ENCODE results near the gene PUM1.

The PUM1 gene

DNA sequence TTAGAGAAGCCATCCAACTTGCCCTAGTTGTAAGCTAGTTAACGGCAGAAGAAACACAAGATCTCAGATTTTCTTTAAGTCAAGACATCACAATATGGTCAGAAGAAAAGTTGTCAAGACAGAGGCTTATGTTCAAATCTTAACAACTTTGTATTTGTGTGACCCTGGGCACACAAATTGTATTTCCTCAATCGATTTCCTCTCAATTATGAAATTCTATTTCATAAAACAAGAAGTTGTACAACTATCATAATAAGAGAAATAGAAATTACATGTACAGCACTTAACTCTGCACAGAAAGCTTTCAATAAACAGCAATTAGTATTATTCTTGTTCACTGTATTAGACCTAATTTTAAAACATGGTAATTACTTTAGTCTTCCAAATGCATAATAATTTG lies 94.0 kb downstream of the PUM1 start:
- TF ChIP-seq, protein P1, sequence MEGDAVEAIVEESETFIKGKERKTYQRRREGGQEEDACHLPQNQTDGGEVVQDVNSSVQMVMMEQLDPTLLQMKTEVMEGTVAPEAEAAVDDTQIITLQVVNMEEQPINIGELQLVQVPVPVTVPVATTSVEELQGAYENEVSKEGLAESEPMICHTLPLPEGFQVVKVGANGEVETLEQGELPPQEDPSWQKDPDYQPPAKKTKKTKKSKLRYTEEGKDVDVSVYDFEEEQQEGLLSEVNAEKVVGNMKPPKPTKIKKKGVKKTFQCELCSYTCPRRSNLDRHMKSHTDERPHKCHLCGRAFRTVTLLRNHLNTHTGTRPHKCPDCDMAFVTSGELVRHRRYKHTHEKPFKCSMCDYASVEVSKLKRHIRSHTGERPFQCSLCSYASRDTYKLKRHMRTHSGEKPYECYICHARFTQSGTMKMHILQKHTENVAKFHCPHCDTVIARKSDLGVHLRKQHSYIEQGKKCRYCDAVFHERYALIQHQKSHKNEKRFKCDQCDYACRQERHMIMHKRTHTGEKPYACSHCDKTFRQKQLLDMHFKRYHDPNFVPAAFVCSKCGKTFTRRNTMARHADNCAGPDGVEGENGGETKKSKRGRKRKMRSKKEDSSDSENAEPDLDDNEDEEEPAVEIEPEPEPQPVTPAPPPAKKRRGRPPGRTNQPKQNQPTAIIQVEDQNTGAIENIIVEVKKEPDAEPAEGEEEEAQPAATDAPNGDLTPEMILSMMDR (conservative IDR thresholded peaks at IDR 0.05; ENCODE audit: low read length): no peak
- no peak overlapping the region for H3K4me3 ChIP-seq (ENCODE audit: low read length)

DNA sequence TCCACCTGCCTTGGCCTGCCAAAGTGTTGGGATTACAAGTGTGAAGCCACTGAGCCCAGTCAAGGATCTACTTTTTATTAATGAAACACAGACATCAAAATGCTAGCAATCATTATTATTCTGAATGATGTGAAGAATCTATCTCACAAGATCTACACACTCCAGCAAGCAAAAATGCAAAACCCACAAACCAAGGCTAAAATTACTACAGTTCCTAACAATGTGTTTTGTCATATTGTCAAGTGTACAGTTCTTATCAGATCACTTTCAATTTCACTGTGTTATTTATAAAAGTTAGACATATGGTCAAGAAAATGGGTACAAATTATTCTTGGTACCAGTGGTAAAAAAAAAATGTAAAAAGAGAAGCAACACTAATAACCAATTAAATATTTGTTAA lies 95.6 kb downstream of the PUM1 start:
- H3K4me3 ChIP-seq (ENCODE audit: low read length): no peak overlapping the region
- no peak for DNase-seq (ENCODE audit: low read depth)
- TF ChIP-seq, protein P1 (conservative IDR thresholded peaks at IDR 0.05; ENCODE audit: low read length): no peak

More for the DNA sequence above, 94.0 kb downstream of the PUM1 start:
- DNase-seq (ENCODE audit: low read depth): no peak

DNA sequence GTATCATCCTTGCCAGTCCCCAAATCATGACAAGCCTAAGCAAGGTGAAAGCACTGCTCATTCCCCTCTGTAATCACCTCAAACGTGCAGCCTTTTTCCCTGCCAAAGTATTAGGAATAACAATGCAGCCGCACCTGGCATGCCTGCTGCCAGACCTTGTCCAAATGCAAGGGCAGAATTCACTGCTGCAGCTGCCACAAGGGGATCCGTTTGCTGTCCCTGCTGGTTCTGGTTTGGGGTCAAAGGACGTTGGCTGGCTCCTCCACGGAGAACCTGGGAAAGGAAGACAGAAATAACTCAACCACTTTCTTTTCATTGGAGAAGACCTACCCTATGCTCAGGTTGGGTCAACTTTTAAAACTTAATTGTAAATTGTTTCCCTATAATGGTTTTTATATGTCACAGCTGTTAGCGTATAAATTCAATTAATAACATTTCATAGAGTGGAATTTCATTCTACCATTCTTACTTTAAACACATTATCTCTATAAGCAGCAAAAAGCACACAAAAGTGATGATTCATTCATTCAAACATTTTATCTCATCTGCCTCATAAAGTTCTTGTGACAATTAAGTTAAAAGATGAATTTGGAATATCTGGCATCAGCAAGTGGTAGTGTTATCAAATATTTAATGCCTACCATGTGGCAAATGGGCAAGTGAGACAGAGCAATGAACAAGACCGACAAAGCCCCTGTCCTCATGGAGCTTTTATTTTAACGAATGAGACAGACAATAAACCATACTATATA lies 97.1 kb downstream of the PUM1 start:
- TF ChIP-seq, protein P1 (conservative IDR thresholded peaks at IDR 0.05; ENCODE audit: low read length): no peak
- no peak overlapping the region for H3K4me3 ChIP-seq (ENCODE audit: low read length)
- no peak for DNase-seq (ENCODE audit: low read depth)

DNA sequence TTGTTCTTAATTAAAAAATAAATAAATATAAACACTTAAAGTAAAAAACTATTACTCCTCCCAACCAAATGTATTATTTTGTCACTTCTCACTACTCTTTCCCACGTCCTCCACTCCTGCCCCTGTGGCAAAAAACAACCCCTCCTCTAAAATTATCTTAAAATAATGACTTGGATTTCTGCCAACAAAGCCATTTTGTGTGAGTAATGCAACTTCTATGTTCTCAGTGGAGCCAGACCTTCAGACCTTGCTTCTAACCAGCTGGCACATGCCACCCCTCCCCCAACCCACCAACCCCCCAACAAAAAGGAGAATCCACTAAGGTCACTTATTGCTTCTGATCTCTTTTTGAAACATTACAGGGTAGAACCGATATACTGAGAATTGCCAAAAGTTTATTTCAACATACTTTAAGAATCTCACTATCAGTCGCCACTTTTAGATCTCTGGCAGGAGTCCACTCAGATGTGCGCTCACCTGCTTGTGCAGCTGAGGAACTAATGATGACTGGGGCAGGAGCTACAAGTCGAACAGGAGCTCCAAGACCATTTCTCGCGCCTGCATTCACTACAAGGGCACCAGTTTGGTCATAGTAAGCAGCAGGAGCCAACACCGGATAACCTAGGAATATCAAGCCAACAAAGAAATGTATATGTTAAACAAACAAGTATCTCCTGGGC lies 98.7 kb downstream of the PUM1 start:
- TF ChIP-seq, protein P1 (conservative IDR thresholded peaks at IDR 0.05; ENCODE audit: low read length): no peak
- H3K4me3 ChIP-seq (ENCODE audit: low read length): no peak overlapping the region
- DNase-seq (ENCODE audit: low read depth): peak; percentile 58

DNA sequence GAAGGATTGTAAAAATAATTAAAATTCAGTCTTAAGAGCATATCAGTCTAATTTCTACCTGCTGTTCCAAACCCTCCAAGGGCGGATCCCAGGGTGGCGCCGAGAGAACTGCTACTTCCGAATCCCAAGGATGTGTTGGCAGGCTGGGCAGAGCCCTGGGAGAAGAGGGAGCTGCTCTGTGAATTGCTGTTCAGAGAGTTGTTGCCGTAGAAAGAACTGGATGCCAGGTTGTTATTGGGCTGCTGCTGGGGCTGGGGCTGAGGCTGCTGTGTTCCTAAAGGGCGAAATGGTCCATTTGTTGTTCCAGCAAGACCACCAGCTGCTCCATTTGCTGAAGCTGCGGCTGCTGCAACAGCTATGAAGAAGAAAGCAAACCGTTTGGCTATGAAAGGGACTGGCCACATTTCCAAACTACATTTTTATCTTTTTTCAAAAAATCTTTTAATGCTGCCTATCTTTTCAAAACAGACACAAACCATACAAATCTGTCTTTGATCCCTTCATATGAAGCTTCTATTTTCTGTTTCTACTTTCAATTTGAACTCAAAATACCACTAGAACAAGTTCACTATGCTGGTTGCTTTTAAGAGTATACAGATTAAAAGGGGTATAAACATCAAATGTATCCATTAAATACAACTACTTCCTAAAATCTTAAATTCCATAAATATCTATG lies 99.5 kb downstream of the PUM1 start:
- TF ChIP-seq, protein P1 (conservative IDR thresholded peaks at IDR 0.05; ENCODE audit: low read length): no peak
- no peak for DNase-seq (ENCODE audit: low read depth)
- H3K4me3 ChIP-seq (ENCODE audit: low read length): no peak overlapping the region

DNA sequence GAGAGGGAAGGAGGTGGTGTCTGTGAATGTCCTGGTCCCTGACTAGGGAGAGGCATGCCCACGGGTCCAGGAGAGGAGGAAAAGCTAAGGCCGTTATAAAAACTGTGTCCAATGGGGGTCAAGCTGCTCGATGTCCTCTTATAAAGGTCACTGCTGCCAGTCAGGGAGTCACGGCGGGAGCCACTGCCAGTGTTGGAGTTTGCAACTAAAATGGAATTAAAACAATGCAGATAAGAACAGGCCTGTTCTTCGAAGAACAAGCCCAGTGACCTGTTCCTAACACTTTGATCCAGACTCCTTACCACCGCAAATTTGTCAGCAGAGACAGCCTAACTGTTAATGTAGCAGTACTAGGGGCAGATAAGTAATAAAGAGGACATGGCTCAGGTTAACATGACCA lies 100.8 kb downstream of the PUM1 start:
- DNase-seq (ENCODE audit: low read depth): no peak
- TF ChIP-seq, protein P1 (conservative IDR thresholded peaks at IDR 0.05; ENCODE audit: low read length): no peak
- H3K4me3 ChIP-seq (ENCODE audit: low read length): no peak overlapping the region
